Stimulated activated CD8-positive, alpha-beta memory T cell treated with anti-CD3 and anti-CD28 coated beads, Interleukin-4, amount 100 ng/mL, for 1 hour (primary cell): Measurements from ENCODE around the gene ALDH1L1.
"Not testable (repeated sequence)": the region's sequence is repeated elsewhere in the genome, so short reads cannot be mapped to it uniquely, and the experiment has no call there.

Source experiments
- DNase-seq, 2 donors: peaks; one replicate each; pipeline ENCODE4 v3.0.0-alpha.2; 2020; ENCODE audit warnings: low read depth in 2 of 2, low spot score in 1 of 2

ALDH1L1 gene

DNA sequence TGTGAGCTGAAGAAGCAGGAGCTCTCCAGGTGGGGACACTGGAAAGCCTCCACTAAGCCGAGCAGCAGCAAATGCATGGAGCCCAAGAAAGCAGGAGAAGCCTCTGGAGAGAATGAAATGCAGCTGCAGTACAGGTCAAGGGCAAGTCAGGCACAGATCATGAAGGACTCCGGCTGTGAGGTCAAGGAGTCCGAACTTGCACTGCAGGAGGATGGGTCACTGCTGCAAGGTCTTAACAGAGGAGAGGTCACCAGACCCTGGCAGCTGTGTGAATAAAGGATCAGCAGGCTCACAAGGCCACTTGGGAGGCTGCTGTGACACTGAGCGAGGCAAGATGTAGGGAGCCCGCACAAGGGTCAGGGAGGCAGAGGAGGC is 71.7 kb downstream of the ALDH1L1 start:
- no peak for DNase-seq

DNA sequence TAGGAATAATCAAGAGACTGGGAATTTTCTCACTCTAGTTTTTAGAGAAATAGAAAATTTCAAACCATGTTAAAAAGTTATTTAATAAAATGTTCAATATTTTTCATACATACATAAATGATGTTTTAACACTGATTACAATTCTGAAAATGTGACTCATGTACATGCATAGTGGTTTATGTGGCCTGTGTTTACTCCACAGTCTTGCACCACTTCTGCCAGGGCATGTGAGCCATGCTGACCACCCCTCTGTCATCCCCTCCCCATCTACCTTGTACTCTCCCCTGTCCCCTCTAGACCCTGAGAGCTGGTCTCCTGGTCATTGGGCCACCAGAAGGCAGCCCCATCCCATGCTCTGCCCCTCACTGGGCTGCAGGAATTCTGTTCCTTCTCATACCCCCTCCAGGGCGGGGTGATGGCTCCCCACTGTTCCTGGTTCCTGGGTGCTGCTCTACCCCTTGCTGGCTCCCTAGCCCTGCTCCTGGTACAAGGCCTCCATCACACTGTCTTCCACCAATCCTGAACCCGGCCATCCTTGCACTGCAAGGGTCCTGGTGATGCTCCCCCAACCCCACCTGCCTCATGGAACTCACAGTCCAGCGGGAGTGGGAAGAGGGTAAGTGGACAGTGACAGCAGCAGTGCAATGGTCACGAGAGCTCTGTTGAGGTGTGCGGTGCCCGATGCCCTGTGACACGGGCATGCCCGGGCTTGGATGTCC is 72.3 kb downstream of the ALDH1L1 start:
- no peak for DNase-seq

DNA sequence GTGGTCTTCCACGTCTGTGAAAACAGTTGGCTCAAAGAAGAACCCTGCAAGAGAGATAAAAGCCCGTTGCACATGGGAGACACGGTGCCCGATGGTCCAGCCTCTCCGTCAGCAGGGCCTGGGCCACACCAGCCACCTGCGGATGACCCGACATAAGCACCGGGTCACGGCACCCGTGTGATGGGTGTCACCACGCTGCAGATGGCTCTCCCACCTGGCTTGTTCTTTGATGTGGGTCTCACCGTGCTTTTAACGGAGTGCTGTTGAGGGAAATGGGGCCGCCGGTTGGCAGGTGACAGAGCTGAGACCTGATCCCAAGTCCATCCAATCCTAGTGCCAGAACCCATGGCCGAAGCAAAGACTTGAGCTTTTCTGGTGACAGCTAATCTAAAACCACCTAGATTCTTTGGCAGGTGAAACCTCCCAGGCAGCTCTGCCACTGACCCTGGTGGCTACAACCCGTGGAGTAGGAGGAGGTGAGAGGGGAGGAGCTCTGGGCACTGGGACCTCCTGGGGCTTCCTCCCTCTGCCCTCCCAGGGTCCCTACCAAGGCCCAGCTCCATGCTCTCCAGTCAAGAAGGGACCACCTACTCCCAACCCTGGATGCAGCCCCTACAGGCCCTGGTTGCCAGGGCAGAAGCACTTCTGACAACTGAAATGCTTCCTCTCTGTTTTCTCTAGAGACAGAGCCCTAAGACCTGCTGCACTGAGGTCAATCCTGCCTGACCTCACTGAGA is 73.0 kb downstream of the ALDH1L1 start:
- no peak for DNase-seq

DNA sequence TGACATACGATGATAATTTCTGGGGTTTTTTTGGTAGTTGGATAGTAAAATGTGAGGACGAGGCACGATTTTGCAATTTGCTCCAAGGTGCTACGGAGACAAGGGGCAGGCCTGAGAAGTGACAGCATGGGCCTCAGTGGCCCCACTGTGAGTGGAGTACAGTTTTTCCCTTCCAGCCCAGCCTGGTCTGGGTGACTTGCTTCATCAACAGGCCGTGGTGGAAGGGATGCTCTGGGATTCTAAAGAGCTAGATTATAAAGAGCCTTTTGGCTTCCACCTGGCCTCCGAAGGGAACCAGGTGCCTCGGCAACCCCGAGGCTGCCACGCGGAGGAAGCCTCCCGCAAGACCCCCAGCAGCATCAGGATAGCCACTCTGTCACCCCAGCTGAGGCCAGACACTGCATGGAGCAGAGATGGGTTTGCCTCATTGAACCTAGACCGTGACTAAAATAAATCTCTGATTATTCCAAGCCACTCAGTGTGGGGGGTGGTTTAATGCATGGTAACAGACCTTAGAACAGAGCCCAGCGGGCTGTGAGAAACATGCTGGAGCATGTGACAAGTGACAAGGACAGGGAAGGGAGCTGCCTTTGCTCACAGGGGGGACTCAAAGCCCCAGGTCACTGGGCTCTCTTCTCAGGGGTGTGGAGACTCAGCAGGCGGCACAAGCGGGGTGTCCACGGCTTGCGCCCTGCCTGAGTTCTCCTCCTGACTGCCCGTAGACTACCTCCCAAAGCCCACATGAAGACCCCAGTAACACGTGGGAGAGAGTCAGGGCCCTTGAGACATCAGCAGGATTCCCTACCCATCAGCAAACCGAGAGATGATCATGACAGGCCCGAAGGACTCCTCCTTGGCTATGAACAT is 73.8 kb downstream of the ALDH1L1 start:
- no peak for DNase-seq

DNA sequence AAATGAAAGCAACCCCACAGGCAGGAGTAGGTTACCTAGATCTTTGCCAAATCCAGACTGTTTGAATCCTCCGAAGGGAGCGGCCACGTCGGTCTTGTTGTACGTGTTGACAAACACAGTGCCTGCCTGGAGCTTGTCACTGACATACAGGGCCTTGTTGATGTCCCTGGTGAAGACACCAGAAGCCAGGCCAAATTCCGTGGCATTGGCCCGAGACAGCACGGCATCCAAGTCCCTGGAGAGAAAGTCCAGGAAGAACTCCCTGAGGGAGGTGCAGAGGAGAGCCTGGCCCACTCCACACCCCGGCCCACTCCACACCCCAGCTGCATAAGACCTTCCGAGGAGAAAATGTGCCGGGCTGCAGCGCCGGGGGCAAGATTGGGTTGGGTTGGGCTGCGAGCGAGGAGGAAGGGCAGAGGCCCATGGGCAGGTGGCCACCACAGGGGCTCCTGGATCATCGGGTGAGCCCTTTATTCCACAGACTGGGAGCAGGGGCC is 74.6 kb downstream of the ALDH1L1 start:
- DNase-seq = no peak

DNA sequence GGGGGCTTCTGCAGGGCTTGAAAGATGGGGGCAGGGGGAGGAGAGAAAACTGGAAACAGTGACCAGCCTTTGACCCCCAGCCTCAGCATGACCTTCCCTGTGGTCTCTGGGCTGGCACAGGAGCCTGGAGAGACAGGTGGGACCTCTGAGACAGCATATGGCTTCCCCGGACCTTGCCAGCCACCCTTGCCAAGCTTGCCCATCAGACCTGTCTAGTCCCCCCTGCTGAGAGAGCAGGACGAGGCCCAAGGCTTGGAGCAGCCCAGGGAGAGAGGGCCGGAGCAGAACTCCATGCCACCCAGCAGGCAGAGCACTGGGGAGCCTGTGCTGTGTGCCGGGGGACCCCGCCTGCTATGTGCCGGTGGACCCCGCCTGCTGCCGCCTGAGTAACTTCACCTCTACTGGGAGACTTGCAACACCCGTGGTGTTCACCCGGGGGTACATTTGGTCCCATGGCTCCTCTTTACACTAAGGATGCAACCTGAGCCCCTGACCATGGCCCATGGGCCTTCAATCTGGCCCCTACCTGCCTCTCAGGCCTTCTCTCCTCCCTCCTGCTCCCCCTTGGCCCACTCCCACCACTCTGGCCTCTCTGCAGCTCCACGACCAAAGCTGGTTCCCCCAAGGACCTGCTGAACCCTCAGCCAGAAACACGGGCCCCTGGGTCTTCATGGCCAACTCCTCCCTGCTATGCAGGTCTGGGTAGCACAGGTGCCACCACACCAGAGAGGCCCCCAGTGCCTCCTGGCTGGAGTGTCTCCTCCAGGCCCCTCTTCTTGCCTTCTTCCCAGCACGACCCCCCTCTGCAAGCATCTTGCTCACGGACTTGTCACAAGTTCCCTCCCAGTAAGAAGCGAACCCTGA is 75.4 kb downstream of the ALDH1L1 start:
- no peak for DNase-seq

DNA sequence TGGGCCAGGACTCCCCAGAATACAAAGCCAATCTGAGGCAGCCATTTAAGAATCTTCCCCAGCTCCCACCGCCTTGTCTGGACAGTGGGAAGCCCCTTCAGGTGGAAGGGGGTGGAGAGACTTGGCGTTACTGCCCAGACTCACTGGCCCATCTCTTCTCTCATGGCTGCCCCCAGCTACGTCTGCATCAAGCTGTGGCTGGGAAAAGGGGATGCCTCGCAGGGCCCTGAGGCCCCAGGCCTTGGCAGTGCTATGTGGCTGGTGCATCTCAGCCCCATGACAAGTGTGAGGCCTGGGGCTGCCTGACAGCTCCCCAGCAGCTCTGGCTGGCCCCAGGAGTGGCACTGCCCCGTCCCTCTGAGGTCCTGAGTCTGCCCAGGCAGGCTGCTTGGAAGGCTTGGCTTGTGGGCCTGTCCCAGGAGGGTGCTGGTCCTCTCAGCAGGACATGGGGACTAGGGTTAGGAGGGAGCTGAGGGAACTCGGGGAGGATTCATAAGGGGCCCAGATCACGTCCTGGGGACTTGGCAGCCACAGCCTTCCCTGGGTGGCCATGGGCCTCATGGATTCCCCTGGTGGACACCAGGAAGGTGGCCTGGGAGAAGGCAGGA is 76.3 kb downstream of the ALDH1L1 start:
- no peak for DNase-seq

DNA sequence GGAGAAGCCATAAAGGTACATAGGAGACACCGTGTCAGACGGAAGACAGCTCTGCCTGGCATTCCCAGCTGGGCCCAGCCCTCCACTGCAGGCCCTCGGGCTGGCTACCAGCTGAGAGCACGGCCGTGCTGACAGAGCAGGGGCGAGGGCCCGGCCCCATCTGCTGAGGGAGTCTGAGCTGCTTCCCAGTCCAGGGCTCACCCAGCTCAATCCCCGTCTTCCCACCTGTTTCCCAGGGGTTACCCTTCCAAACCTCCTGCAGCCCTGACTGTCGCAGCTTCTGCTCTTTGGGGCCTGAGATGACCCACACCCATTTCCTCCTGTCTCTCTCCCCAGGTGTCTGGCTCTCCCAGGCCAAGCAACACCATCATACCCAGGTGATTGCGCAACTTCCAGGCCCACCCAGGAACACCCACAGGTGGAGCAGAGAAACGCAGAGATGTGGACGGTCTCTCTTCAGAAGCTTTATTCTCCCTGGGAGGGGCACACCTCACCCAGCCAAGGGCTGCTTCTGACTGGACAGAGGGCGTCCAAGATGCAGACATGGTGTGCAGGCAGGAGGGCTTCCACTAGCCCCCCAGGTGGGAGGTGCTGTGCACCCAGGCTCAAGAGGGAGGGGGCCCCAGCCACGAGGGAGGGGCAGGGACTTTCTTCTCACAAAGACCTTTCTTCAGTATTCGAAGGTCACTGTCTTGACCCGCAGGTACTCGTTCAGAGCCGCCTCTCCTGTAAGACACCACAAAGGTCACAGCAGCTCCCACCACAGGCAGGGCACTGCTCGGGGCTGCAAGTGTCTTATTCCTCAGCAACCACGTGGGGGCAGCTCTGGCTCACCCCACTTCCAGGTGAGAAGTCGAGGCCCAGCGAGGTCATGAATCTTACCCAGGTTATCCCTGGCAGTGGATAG is 77.0 kb downstream of the ALDH1L1 start:
- no peak for DNase-seq

DNA sequence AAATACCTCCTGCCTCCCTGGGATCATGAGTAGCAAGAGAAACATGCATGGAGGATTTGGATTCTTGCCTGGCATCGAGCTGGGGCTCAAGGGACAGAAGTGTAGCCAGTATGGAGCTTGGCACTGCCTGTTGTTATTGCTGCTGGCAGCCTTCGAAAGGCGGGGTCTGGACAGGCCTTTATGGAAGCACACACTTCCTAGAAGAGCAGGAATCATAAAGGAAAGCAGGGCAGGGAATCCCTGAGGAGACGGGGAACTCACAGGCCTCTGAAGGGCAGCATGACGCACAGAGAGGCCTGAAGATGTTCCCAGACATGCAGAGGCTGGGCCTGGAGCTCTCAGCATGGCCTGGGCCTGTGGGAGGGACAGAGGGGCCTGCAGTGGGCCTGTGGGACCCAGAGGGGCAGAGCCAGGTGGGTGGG is 77.8 kb downstream of the ALDH1L1 start:
- no peak for DNase-seq

DNA sequence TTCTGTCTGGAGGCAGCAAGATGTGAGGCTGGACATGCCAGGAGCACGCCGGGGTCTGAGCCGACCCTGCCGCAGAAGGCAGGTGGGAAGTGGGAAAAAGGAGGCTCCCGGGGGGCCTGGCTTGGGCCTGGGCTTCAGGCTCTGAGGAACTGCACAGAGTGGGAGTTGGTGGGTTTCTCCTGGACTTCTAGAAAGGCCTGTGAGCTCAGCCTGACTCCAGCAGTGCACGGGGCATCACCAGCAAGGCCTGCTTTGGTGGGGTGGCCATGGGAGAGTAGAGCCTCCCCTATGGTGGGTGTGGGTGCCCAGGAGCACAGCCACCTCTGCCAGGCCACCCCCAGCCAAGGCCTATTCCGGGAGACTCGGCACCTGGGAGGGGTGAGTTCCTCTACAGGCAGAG is 78.4 kb downstream of the ALDH1L1 start:
- no peak for DNase-seq

DNA sequence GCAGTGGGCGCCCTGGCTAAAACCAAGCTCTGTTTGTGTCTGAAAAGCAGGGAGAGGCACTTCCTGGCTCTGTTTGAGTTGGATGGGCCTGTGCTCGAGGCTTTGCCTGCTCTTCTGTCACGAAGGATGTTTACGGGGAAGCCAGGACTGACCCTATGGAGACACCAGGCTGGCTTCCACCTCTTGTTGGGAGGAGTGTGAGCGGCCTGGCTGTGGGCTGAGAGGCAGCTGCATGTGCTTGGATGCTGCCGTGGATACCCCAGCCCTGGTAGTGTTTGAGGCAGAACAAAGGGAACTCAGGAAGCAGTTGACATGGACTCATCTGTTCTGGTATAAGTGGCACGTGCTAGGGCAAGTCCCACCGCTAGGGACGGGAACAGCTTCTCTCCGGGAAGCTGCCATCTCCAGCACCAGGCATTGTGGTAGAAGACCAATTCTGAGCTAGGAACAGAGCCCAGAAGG is 78.8 kb downstream of the ALDH1L1 start:
- no peak for DNase-seq

DNA sequence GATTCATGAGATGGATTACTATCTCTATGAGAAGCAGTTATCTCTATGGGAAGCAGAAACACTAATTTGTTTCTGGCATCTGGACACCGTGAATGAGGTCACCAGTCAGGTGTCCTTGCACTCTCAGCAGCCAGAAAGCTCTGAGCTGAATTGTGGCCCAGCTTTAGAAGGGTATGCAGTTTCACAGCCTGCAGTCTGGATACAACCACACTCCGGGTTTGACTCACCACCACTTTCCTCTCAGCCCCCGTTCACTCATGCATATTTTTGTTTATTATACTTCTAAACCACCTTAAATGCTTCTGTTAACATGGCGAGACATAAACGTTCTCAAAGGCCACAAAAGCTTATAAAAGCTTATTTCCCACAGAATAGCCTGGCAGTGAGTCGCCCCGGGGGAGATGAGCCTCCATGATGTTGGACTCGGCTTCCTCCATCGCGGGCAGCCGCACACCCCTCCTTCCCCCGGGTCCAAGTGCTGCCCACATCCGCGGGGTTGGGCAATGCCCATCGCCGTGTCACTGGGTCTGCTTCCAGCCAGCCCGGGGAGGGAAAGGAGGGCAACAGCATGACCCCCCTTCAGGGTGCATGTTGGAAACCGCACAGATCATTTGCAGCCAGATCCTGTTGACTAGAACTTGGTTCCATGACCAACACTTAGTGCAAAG is 79.6 kb downstream of the ALDH1L1 start:
- DNase-seq = no peak

DNA sequence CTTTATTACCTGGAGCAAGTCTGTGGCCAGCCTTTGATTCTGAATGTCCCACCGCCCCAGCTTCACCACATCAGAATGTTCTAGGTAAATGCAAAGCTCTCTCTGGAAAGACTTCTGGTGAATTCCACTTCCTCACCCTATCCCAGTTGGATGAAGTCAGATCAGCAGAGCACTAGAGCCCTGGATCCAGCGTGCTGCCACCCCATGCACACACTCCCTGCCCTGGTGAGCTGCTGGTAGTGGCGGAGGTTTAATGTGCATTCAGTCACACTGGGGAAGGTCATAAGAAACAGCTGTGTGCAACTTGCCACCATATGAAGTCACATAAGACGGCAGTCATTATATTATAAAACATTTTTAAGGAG is 80.1 kb downstream of the ALDH1L1 start:
- no peak for DNase-seq

DNA sequence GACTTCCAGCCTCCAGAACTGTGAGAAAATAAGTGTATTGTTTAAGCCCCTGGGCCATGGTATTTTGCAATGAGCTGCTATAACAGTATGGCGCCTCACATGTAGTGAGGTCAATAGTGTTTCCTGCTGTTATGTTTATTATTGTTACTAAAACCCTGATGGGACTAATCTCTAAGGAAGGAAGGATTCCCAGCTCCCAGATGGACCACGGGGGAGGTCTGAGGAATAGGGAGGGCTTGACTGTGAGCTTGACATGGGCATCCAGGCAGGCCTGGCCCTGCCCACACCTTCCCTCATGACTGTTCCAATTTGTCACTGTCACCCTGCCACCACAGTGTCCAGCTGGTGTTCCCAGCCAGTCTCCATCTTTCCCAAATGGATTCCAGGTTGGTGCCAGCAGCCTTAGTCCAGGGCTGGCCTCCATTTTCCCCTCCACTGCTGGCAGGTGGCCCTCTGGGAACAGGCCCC is 82.0 kb downstream of the ALDH1L1 start:
- DNase-seq = no peak

DNA sequence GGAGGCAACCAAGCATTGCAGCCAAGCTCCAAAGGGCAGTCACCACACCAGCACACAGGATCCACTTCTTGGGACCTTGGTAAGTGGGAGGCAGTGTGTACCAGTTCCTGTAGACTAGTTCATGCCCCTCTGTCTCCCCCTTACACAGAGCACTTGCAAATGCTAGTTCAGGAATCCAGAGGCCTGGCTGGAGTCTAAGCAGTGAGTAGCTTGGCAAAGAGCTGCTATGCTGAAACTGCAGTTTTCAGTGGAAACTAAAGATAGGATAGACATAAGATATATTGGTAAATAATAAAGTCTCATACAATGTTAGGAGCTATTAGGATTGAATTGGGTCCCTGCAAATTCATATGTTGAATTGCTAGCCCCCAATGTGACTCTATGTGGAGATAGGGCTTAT is 82.6 kb downstream of the ALDH1L1 start:
- DNase-seq = no peak

DNA sequence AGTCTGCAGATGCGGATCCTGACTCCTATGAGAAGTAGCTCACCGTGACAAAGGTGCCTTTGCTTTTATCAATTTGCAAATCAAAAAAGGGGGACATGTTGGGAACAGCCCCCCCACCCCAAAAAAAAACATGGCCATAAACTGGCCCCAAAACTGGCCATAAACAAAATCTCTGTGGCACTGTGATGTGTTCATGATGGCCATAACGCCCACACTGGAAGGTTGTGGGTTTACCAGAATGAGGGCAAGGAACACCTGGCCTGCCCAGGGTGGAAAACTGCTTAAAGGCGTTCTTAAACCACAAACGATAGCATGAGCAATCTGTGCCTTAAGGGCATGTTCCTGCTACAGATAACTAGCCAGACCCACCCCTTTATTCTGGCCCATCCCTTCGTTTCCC is 84.1 kb downstream of the ALDH1L1 start:
- DNase-seq = not testable (repeated sequence)

DNA sequence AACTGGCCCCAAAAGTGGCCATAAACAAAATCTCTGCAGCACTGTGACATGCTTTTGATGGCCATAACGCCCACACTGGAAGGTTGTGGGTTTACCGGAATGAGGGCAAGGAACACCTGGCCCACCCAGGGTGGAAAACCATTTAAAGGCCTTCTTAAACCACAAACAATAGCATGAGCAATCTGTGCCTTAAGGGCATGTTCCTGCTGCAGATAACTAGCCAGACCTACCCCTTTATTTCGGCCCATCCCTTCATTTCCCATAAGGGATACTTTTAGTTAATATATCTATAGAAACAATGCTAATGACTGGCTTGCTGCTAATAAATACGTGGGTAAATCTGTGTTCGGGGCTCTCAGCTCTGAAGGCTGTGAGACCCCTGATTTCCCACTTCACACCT is 88.3 kb downstream of the ALDH1L1 start:
- DNase-seq = not testable (repeated sequence)

DNA sequence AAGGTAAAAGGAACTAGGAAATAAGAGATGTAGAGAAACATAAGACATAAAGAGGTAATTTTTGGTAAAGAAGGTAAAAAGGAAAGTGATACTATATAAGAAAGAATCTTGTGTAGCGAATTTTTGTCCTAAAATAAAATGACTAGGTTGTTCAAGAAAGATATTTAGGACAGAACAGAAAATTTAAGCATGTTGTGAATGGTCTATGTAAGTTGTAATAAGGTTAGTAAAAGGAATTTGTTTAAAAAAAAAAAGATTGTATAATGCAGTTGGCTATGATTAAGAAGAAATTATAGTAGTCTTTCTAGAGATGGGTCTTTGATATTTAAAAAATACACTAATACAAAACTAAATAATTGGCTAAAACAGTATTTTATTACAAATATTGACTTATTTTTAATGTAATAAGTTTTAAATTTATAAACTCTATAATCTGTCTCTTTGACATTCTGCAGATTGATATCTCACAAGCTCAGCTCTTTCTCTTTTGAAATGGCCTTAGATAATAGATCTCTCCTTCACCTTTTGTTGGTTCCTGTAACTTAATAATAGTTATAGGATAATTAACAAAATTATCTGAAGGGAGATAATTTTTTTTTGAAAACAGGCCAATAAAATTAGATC is 92.7 kb downstream of the ALDH1L1 start:
- no peak for DNase-seq
